ENCODE measurements around the gene MYO16.

- TF ChIP-seq POLR2A (IDR thresholded peaks at IDR 0.05; ENCODE audit: low read depth, low read length) (no peak), POLR2AphosphoS5 (IDR thresholded peaks at IDR 0.05; ENCODE audit: low read depth, low read length) (no peak), TAF1 (IDR thresholded peaks at IDR 0.05; ENCODE audit: low read depth, low read length) (no peak)
Measured at GRCh38 chr13:109175666-109176065, 546.3 kb downstream of the MYO16 start.

Data from GM12891 (cell line).